ENCODE results near the gene CAPSL. TPM values are rescaled to one million over a fixed set of nuclear protein-coding genes. Genes with fewer than 3 reads are reported as not detected.

Gene CAPSL
- not detected in 5 replicates for total RNA-seq (2022; extraction: Qiagen RNA extraction; ENCODE audit: low read depth)

DNA sequence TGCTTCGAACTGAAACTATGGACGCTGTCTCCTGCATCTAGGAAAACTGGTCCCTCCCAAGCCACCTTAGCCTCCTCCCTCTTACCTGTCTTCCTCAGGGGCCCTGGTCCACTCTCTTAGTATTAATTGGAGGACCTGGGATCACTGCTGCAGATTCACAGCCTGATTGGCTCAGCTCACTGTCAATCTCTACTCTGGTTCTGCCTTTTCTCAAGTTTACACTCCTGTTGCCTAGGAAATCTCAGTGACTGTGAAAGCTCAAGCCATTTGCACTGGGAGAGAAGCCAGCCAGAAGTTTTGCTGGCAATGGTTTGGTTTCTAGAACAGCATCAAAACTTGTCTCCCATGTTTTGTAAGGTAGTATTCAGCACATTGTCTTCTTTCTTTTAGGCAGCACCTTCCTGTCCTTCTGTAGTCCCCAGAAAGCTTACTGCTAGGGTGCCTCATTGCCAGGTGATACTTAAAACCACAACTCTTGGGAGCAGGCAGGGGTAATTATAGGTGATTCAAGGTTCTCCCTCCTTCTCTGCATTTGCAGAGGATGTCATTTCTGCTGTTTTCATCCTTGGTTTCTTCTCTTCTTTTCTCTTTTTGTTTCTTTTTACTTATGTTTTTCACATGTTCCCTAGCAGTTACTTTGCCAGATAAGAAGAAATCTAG, at the start of gene CAPSL:
Gene CAPSL, minus strand, starts transcription at position 55 of the 660 bp plus-strand sequence. CDS start 17,502 bp downstream, outside the sequence.

GRCh38 chr5:35856765-35857351, 81.6 kb downstream of the CAPSL start, which contains the start of gene IL7R:
Gene IL7R, plus strand, starts transcription at chr5:35856891. Its CDS starts 87 bp downstream, at chr5:35856978.

Other genes with a start within 250 kb of the CAPSL start
- 0.46 to 0.91 TPM (median 0.62 TPM) in 5 replicates for gene IL7R, start 81.7 kb downstream of the CAPSL start, total RNA-seq (2022; extraction: Qiagen RNA extraction; ENCODE audit: low read depth)
- gene UGT3A1, start 52.8 kb upstream of the CAPSL start, total RNA-seq (2022; extraction: Qiagen RNA extraction; ENCODE audit: low read depth): not detected in 5 replicates
- not detected in 5 replicates for gene UGT3A2, start 128.3 kb upstream of the CAPSL start, total RNA-seq (2022; extraction: Qiagen RNA extraction; ENCODE audit: low read depth)
- gene LMBRD2, start 213.3 kb upstream of the CAPSL start, total RNA-seq (2022; extraction: Qiagen RNA extraction; ENCODE audit: low read depth): 0.93 to 2.5 TPM (median 1.6 TPM) in 5 replicates
- 17.0 to 22.7 TPM (median 19.0 TPM) in 5 replicates for gene SKP2, start 213.5 kb upstream of the CAPSL start, total RNA-seq (2022; extraction: Qiagen RNA extraction; ENCODE audit: low read depth)

All from A549 treated with RU486 at 1 μM for 4 hours (cell line).